HepG2 (cell line): ENCODE data around the gene DAB1. TPM values are rescaled to one million over a fixed set of nuclear protein-coding genes. Genes with fewer than 3 reads are reported as not detected.

Experiments used
- ATF4 ChIP-seq, 2 experiments: fragments of 450-650 bp in 1 of 2; sonication (generic) in 1 of 2; formaldehyde crosslinking; IDR thresholded peaks; 2 replicates each; pipeline versions ENCODE4 v1.5.0 to v1.8.0; 2020 to 2022; ENCODE audit warnings: mild to moderate bottlenecking in 1 of 2, missing genetic modification reagents in 1 of 2
- FOXK2 ChIP-seq: fragments of 450-650 bp; IDR thresholded peaks from 2 replicates; pipeline ENCODE4 v1.6.1; 2016
- ISL2 ChIP-seq: sonication (generic); formaldehyde crosslinking; IDR thresholded peaks from 2 replicates; pipeline ENCODE4 v1.5.0; 2020; ENCODE audit warnings: missing genetic modification reagents
- KLF11 ChIP-seq: IDR thresholded peaks from 2 replicates; pipeline ENCODE4 v1.6.1; 2016; ENCODE audit warnings: missing compliant biosample characterization
- MEIS1 ChIP-seq: sonication (generic); formaldehyde crosslinking; IDR thresholded peaks from 2 replicates; pipeline ENCODE4 v1.9.0; 2021; ENCODE audit warnings: mild to moderate bottlenecking, missing genetic modification reagents, moderate library complexity, borderline replicate concordance
- MXD1 ChIP-seq: sonication (generic); formaldehyde crosslinking; IDR thresholded peaks from 2 replicates; pipeline ENCODE4 v1.4.0; 2020; ENCODE audit warnings: mild to moderate bottlenecking, missing genetic modification reagents
- MYNN ChIP-seq: sonication (generic); formaldehyde crosslinking; IDR thresholded peaks from 2 replicates; pipeline ENCODE4 v1.4.0; 2020; ENCODE audit warnings: mild to moderate bottlenecking, low read depth, missing genetic modification reagents
- NFYB ChIP-seq: sonication (generic); formaldehyde crosslinking; IDR thresholded peaks from 2 replicates; pipeline ENCODE4 v1.4.0; 2020; ENCODE audit warnings: missing genetic modification reagents
- SKI ChIP-seq: fragments of 450-650 bp; IDR thresholded peaks from one replicate; pipeline ENCODE4 v1.6.1; 2018; ENCODE audit warnings: mild to moderate bottlenecking; ENCODE audit not compliant: partially characterized antibody
- SNAI1 ChIP-seq: sonication (generic); formaldehyde crosslinking; IDR thresholded peaks from 2 replicates; pipeline ENCODE4 v1.5.0; 2020; ENCODE audit warnings: mild to moderate bottlenecking, missing genetic modification reagents, borderline replicate concordance
- SP5 ChIP-seq: IDR thresholded peaks from 2 replicates; pipeline ENCODE4 v1.6.1; 2016; ENCODE audit warnings: low read depth, borderline replicate concordance
- ZKSCAN5 ChIP-seq: sonication (generic); formaldehyde crosslinking; IDR thresholded peaks from 2 replicates; pipeline ENCODE4 v1.5.1; 2020; ENCODE audit warnings: mild to moderate bottlenecking, missing genetic modification reagents
- ZNF224 ChIP-seq: sonication (generic); formaldehyde crosslinking; IDR thresholded peaks from 2 replicates; pipeline ENCODE4 v1.5.0; 2020; ENCODE audit warnings: mild to moderate bottlenecking, missing genetic modification reagents
- ZNF597 ChIP-seq: sonication (generic); formaldehyde crosslinking; IDR thresholded peaks from 2 replicates; pipeline ENCODE4 v1.5.0; 2020; ENCODE audit warnings: missing genetic modification reagents
- polyA plus RNA-seq, 8 experiments: library from polyadenylated mRNA; depleted of rRNA in 3 of 8; stranded (reverse) in 7 of 8; unstranded in 1 of 8; fragments of >200 nt; fragmentation: Illumina TruSeq in 4 of 8; extraction: Trizol in 4 of 8; gene quantifications; 2 replicates each; pipeline versions ENCODE4 v1.2.1 to v1.2.3, GENCODE V29; 2011 to 2016; ENCODE audit warnings: low read depth in 4 of 8, missing spikeins in 1 of 8, mixed read lengths in 1 of 8; ENCODE audit not compliant: insufficient read depth in 1 of 8
- total RNA-seq, 5 experiments: library from RNA; depleted of rRNA; stranded (reverse); fragments of >200 nt; fragmentation: Illumina TruSeq; extraction: Trizol; gene quantifications; 2 replicates each; pipeline ENCODE4 v1.2.3, GENCODE V29; 2016; ENCODE audit warnings: low read depth in 1 of 5
- TF ChIP-seq, protein P1 (sequence below): sonication (generic); formaldehyde crosslinking; IDR thresholded peaks from 2 replicates; pipeline ENCODE4 v1.5.1; 2020; ENCODE audit warnings: mild to moderate bottlenecking, missing genetic modification reagents, borderline replicate concordance
- TF ChIP-seq, protein P2 (sequence below): IDR thresholded peaks from 2 replicates; pipeline ENCODE4 v1.6.1; 2012; ENCODE audit warnings: low read depth, low read length, improper control_type of control experiment
- TF ChIP-seq, protein P3 (sequence below): sonication (generic); formaldehyde crosslinking; IDR thresholded peaks from 2 replicates; pipeline ENCODE4 v1.4.0; 2020; ENCODE audit warnings: missing genetic modification reagents
- TF ChIP-seq, protein P4 (sequence below): sonication (generic); formaldehyde crosslinking; IDR thresholded peaks from 2 replicates; pipeline ENCODE4 v1.5.1; 2020; ENCODE audit warnings: missing genetic modification reagents, mild to moderate bottlenecking, borderline replicate concordance

The DAB1 gene
- total and polyA plus RNA-seq, 2 of the 13 experiments (the other 11 are each of a cell fraction or from before 2014, with no cell fraction given): 0.04 to 0.13 TPM

DNA sequence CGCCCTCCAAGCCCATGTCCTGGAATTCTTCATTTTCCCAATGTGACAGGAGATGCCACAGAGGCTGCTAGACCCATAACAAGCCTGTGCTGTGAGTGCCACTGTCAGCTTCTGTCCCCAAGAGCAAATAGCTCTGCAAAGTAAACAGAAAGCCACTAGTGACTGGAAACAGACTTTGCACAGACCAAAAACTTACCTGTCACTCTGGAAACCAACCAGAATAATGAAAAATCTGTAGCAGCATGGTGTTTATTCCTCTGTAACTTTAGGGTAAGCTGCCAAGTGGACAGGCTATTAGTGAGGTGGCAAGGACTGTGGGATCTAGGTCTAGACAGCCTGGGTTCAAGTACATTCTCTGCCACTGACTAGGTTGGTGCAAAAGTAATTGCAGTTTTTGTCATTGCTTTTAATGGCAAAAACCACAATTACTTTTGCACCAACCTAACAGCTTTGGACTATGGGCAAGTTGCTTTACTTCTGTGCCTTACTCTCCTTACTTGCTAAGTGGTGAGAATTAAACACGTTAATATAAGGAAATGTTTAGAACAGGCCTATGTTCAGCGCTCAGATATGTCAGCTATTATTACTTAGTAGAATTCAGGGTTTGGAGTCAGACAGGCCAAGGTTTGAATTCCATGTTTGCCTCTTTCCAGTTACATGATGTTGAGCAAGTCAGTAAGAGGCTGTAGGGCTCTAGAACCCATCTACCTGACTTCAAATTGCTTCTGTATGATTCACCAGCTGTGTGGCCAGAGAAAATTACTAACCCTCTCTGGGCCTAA lies 457.8 kb downstream of the DAB1 start, which contains the start of gene C8B (continued):
- TF ChIP-seq SKI: peak; percentile 89
- TF ChIP-seq MEIS1 (CRISPR knock-in tag): peak; percentile 71; the same call in 1 of the 2 replicates
- TF ChIP-seq, protein P1, sequence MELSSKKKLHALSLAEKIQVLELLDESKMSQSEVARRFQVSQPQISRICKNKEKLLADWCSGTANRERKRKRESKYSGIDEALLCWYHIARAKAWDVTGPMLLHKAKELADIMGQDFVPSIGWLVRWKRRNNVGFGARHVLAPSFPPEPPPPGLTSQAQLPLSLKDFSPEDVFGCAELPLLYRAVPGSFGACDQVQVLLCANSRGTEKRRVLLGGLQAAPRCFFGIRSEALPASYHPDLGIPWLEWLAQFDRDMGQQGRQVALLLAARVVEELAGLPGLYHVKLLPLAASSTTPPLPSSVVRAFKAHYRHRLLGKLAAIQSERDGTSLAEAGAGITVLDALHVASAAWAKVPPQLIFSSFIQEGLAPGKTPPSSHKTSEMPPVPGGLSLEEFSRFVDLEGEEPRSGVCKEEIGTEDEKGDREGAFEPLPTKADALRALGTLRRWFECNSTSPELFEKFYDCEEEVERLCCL (CRISPR knock-in tag): no peak
- TF ChIP-seq, protein P2, sequence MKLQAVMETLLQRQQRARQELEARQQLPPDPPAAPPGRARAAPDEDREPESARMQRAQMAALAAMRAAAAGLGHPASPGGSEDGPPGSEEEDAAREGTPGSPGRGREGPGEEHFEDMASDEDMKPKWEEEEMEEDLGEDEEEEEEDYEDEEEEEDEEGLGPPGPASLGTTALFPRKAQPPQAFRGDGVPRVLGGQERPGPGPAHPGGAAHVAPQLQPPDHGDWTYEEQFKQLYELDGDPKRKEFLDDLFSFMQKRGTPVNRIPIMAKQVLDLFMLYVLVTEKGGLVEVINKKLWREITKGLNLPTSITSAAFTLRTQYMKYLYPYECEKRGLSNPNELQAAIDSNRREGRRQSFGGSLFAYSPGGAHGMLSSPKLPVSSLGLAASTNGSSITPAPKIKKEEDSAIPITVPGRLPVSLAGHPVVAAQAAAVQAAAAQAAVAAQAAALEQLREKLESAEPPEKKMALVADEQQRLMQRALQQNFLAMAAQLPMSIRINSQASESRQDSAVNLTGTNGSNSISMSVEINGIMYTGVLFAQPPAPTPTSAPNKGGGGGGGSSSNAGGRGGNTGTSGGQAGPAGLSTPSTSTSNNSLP: no peak
- TF ChIP-seq, protein P3, sequence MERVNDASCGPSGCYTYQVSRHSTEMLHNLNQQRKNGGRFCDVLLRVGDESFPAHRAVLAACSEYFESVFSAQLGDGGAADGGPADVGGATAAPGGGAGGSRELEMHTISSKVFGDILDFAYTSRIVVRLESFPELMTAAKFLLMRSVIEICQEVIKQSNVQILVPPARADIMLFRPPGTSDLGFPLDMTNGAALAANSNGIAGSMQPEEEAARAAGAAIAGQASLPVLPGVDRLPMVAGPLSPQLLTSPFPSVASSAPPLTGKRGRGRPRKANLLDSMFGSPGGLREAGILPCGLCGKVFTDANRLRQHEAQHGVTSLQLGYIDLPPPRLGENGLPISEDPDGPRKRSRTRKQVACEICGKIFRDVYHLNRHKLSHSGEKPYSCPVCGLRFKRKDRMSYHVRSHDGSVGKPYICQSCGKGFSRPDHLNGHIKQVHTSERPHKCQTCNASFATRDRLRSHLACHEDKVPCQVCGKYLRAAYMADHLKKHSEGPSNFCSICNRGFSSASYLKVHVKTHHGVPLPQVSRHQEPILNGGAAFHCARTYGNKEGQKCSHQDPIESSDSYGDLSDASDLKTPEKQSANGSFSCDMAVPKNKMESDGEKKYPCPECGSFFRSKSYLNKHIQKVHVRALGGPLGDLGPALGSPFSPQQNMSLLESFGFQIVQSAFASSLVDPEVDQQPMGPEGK (CRISPR knock-in tag): peak; percentile 40; the same call in 1 of the 2 replicates
- TF ChIP-seq SNAI1: no peak
- no peak for TF ChIP-seq FOXK2
- TF ChIP-seq ISL2 (CRISPR knock-in tag): peak; percentile 59; the same call in 1 of the 2 replicates
- no peak for TF ChIP-seq ZNF224
- TF ChIP-seq ATF4 (CRISPR knock-in tag; IDR thresholded peaks at IDR 0.05): peak in 1 of 2 experiments; percentile 60; a peak in 2 of 4 replicates
- no peak for TF ChIP-seq MXD1
- TF ChIP-seq ZKSCAN5: no peak
- TF ChIP-seq, protein P4, sequence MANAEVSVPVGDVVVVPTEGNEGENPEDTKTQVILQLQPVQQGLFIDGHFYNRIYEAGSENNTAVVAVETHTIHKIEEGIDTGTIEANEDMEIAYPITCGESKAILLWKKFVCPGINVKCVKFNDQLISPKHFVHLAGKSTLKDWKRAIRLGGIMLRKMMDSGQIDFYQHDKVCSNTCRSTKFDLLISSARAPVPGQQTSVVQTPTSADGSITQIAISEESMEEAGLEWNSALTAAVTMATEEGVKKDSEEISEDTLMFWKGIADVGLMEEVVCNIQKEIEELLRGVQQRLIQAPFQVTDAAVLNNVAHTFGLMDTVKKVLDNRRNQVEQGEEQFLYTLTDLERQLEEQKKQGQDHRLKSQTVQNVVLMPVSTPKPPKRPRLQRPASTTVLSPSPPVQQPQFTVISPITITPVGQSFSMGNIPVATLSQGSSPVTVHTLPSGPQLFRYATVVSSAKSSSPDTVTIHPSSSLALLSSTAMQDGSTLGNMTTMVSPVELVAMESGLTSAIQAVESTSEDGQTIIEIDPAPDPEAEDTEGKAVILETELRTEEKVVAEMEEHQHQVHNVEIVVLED: no peak
- no peak for TF ChIP-seq ZNF597 (CRISPR knock-in tag)
- TF ChIP-seq SP5 (CRISPR knock-in tag): no peak
- TF ChIP-seq KLF11 (CRISPR knock-in tag): no peak
- TF ChIP-seq NFYB (CRISPR knock-in tag): no peak
- TF ChIP-seq MYNN (CRISPR knock-in tag): no peak
